GM03348 (cell line): ENCODE measurements around the gene SHISA5.
"Not testable (repeated sequence)": the region's sequence is repeated elsewhere in the genome, so short reads cannot be mapped to it uniquely, and the experiment has no call there.

Experiments used
- DNase-seq: peaks from one replicate; pipeline ENCODE4 v3.0.0; 2012; ENCODE audit warnings: low spot score

The SHISA5 gene, protein sequence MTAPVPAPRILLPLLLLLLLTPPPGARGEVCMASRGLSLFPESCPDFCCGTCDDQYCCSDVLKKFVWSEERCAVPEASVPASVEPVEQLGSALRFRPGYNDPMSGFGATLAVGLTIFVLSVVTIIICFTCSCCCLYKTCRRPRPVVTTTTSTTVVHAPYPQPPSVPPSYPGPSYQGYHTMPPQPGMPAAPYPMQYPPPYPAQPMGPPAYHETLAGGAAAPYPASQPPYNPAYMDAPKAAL

DNA sequence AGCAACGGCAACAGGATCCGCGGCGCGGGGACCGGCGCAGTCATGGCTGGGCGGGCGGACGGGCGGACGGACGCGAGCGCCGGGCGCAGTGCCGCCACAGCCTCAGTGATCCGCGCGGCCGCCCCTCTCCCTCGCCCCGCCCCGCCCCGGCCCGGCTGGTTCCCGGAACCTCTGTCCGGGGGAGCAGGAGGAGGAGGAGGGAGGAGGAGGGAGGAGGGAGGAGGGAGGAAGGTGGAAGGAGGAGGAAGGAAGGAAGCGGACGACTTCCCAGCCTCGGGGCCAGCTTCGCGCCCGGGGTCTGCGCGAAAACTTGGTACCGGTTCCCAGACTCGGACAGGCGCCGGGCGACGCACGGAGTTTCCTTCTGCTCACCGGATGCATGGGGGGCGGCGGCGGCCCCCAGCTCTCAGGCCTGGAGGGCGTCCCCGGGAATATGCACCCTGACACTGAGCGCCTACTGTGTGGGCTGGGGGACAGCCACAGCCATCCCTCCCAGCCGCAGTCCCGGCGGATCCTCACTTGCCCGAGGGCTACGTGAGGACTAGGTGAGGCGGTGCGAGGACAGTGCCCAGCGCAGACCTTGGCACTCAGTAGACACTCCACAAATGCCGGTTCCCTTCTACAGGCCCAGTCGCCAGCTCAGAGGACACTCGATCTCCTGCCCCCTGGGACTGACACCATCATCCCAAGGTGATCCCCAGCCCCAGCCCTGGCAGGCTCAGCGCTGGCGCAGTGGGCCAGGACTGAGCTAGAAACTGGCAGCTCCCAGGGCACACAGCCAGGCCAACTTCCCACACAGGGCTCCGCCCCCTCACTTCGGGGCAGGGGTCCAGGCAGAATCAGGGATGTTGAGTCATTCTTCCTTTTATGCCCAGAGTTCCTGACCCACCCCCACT is at the start of gene SHISA5:
Gene SHISA5 (minus strand): TSS at position 124 of the 896 bp plus-strand sequence. CDS start 80 bp downstream, at position 44.
- peak; percentile 90 for DNase-seq

DNA sequence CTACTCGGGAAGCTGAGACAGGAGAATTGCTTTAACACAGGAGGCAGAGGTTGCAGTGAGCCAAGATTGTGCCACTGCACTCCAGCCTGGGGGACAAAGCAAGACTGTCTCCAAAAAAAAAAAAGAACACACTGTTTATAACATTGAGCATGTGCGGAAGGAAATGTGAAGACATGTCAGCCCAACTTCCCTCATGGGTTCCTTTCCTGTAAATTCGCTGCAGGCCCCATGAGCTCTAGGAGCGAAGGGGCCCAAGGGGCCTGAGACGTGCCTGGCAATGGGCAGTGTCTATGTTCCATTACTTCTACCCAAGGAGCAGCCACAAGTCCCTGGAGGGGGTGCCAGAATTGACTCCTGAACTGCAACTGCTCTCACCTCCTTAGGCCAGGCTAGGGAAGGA is 49.4 kb upstream of the SHISA5 start:
- no peak for DNase-seq

DNA sequence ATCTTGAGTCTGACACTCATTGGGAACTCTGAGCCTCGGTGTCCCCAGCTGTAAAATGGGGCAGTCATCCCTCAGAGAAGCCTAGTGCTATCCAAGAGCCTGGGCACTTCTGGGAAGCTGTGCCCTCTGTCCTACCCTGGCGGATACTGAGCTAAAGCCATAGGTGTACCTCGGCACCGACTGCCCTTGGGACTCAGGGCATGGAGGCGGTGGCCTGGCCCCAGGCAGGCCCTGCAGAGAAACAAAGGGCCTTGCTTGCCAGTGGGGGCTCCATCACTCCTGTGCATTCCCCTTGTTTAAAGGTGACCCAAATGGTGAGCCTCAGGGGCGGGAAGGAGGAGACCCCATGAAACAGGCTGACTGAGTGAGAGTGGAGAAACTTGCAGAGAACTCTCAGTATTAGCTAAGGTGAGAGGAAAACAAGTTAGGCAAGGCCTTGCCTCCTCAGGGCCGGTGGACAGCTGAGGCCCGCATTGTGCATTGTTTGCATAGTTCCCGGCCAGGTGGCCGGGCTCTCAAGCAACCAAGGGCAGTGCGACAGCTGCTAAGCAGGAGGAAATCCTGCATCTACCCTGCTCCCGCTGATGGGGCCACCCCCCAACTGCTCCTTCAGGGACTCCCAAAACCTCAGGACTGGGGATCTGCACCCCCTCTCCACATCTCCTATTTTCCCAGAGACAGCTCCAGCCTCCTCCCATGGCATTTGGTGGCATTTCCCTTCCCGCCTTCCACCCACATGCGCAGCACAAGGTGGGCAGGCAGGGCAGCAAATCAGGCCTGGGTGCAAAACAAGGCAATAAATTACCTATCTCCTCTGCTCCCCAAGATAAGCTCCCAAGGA is 48.4 kb upstream of the SHISA5 start:
- DNase-seq, result no peak

DNA sequence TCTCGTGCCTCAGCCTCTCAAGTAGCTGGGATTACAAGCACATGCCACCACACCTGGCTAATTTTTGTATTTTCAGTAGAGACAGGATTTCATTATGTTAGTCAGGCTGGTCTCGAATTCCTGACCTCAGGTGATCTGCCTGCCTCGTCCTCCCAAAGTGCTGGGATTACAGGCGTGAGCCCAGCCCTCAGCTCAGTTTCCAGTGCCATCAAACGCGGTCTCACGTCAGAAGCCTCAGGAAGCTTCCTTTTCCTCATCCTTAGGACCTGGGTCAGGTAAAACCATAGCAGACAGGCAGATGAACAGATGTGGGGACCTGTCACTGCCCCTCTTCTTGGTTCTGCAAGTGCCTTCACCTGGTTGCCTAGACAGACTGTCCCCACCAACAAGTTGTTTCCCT is 47.7 kb upstream of the SHISA5 start:
- DNase-seq, result not testable (repeated sequence)

DNA sequence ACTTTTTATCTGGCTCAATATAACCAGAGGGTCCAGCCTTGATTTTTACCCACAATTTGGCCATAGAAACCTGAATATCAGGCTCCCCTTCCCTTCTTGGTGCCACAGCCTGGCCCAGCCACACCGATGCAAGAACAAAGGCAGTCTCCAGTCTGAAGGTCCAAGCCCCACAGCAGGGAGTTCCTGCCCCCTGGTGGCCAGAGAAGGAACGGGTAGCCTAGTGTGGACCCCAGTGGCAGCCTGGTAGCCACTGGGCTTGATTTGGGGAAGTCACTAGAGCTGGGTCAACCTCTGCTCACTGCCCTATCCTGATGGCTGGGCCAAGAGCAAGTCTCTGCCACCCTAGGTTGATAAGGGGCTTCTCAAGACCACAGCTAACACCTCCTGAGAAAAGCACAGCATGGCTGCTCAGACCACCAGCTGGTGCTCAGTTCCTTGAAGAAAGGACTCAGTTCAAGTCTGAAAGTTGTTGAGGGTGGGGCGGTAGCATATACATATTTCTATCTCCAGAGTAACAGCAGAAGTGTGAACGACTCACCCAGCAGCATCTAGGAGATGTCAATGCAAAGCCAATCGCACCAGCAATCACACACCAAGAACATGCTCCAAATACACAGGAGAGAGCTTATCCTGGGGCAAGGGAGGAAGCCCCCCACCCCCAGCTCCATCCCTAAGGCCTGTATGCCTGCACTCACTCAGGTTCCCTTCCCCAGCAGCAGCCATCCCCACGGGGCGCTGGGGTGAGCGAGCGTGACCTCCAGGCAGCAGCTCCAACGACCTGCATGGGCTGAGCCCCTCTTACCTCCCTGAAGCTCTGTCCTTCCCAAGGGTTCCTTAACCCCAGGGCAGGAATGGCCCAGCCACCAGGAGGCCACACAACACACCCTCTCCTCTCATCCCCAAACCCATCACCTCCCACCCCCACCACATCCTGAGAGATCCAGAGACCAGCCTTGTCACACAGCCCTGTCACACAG is 45.0 kb upstream of the SHISA5 start:
- DNase-seq, result peak; percentile 91

DNA sequence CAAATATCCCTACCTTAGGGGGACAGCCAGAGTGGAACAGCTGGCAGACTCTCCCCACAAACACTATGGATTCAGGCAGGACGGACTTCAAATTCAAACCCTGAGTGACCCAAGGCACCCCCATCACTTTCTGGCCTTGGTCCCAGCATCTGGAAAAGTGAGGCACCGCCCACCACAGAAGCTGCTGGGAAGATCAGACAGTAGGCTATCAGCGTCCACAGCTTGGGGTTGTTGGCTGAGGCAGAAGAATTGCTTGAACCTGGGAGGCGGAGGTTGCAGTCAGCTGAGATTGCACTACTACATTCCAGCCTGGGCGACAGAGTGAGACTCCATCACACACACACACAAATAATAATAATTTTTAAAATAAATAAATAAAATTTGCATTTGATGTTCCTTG is 44.2 kb upstream of the SHISA5 start:
- no peak for DNase-seq

DNA sequence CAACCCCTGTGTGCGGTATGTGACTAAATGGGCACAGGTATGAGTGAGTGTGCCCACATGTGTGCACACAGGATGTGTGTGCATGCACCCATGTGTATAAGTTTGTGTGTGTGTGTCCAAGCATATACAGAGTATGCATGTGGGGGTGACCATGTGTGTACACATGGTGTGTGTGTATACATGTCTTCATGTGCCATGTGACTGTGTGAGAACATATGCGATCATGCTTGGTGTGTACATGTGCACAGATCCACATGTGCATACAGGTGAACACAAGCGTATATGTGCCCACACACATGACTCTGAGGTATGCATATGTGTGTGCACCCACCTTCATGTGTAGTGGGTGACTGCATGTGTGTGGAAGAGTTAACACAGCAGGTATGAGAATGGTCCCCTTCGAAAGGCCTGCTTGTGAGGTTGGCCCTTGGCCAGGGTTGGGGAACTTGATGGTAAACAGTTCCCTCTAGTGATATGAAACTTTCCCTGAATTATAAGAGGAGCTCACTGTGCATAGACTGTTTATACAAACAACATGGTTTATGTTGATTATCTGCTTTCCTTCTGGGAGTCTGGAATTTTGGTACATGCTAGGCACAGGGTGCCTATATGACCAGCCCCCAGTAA is 42.3 kb upstream of the SHISA5 start:
- no peak for DNase-seq

DNA sequence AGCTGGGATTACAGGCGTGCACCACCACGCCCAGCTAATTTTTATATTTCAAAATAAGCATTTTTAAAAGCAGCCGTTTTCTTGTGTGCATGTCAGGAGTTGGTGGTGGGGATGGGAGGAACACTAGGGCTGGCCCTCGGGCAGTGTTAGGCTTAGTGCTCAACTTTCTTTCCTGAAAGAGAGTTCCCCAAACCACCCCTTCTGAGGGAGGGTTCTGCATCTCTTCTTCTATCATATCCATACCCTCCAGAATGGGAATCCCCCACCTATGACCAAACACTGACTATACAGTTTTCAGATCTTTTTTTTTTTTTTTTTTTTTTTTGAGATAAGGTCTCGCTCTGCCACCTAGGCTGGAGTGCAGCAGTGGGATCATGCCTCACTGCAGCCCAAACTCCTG is 40.2 kb upstream of the SHISA5 start:
- no peak for DNase-seq

DNA sequence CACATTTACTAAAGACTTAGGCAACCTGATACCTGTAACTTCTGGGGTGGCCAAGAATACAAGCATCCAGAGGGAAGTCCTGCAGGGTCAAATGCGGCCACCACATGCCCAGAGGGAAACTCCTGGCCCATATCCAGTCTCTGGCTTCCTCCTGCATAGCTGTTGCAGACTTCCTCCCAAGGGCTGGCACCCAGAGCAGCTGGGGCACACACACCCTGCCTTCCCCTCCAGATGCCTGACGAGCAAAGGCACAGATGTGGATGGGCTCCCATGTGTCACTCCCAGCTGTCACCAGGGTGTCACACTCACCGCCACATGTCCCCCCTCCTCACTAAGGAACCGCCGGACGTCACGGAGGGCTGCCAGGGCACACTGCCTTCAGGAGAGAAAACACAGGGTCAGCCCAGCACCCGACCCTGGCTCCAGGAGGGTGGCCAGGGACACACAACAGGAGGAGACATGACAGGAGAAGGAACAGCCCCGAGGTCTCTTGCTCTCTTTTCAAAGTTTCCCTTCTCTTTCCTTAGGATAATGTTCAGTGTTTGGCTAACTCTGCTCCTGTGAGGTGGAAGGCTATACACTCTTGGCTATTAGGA is 39.4 kb upstream of the SHISA5 start:
- DNase-seq, result peak; percentile 46

DNA sequence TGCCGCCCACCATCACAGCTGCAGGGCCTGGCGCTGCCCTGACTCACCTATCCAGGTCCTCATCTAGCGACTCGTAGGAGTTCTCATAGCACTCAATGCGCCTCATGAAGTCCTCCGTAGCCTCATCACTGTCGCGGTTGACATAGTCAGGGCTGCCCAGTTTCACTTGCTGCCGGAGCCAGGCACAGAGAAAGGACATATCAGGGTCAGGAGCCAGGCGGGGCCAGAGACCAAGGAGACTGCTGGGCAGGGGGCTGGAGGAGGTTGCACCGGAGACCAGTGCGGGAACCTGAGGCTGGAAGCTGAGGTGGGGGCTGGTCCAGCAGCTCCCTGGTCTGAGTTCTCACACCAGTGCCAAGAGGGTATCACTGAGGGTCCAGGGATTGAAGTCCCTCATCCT is 34.5 kb upstream of the SHISA5 start:
- no peak for DNase-seq

DNA sequence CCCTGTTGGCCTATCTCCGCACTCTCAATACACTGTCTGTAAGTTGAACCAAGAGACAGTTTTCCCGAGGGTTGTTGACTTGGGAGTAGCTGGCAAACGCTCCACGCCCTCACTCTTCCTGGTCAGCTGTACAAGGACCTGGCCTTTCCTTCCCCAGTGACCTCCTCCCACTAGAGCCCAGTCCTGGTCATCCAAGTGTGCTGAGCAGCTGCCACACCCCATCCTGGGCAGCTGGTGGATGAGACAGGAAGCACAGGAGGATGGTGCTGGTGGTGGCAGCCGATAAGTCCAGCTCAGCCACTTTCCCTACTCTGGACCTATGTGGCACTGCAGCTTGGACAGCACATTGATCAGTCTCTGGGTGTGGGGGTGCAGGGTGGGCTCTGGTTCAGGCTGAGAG is 32.8 kb upstream of the SHISA5 start:
- no peak for DNase-seq

DNA sequence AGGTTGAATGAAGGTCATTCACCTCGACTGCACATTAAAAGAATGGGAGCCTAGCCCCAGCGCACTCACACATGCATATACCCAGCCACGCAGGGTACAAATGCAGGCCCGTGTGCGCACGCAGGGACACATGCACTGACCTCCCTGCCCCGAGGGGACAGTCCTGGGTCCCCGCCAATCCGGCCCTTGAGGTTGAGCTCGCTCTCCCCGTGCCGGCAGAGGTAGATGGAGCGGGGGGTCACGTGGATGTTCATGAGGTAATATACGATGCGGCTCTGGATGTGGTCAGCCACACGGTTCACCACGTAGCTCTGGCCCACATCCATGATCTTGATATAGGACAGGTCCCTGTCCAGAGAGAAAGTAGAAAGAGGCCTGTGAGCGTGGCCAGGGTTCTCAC is 32.1 kb upstream of the SHISA5 start:
- no peak for DNase-seq

DNA sequence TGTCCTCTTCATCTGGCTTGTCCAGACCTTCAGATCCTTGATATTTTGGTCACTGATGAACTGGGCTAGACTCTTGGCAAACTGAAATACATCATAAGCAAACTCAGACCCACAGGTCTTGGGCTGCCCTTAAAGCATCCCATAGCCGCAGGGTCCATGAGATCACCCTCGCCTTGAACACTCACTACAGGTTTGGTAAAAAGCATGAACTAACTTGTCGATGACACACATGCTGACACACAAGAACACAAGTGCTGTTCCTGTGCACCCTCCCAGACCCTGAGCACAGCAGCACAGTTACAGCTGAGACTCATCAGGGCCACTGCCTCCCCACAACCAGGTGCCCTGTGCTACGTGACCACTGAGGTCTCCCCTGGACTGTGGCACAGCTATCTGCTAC is 31.6 kb upstream of the SHISA5 start:
- no peak for DNase-seq

DNA sequence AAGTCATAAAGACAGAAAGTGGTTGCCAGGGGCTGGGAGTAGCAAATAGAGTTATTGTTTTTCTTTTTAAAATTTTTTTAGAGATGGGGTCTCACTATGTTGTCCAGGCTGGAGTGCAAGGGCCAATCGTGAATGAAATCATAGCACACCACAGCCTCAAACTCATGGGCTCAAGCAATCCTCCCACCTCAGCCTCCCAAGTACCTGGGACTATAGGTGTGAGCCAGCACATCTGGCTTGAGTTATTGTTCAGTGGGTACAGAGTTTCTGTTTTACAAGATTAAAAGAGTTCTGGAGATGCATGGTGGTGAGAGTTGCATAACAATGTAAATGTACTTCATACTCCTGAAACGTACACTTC is 29.0 kb upstream of the SHISA5 start:
- DNase-seq, result no peak

DNA sequence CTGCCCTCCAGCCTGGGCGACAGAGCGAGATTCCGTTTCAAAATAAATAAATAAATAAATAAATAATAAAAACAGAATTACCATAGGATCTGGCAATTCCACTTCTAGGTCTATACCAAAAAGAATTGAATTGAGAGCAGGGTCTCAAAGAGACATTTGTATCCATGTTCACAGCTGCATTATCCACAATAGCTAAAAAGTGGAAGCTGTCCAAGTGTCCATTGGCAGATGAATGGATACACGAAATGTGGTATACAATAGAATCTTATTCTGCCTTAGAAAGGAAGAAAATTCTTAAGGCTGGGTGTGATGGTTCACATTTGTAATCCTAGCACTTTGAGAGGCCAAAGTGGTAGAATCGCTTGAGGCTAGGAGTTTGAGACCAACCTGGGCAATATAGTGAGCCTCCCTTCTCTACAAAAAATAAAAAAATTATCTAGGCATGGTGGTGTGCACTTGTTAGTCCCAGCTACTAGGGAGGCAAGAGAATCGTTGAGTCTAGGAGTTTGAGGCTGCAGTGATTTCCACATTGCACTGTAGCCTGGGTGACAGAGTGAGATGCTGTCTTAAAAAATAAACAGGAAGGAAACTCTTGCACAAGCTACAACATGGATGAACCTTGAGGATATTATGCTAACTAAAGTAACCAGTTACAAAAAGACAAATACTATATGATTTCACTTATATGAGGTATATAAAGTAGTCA is 28.4 kb upstream of the SHISA5 start:
- no peak for DNase-seq

DNA sequence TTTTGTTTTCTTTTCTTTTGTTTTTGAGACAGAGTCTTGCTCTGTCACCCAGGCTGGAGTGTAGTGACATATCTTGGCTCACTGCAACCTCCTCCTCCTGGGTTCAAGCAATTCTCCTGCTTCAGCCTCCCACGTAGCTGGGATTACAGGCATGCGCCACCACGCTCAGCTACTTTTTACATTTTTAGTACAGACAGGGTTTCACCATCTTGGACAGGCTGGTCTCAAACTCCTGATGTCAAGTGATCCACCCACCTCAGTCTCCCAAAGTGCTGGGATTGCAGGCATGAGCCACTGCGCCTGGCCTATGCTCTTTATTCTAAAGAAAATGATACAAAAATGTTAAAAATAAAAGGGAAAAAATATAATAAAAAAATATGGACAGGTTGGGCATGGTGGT is 26.7 kb upstream of the SHISA5 start:
- not testable (repeated sequence) for DNase-seq

DNA sequence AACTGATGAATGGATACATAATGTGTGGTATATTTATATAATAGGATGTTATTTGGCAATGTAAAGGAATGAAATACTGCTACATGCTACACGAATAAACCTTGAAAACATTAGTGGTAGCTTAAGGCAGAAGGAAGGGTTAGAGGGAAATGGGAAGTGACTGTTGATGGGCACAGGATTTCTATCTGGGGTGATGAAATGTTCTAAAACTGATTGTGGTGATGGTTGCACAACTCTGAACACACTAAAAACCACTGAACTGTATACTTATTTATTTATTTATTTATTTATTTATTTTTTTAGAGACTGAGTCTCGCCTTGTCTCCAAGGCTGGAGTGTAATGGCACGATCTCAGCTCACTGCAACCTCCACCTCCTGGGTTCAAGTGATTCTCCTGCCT is 24.8 kb upstream of the SHISA5 start:
- no peak for DNase-seq

DNA sequence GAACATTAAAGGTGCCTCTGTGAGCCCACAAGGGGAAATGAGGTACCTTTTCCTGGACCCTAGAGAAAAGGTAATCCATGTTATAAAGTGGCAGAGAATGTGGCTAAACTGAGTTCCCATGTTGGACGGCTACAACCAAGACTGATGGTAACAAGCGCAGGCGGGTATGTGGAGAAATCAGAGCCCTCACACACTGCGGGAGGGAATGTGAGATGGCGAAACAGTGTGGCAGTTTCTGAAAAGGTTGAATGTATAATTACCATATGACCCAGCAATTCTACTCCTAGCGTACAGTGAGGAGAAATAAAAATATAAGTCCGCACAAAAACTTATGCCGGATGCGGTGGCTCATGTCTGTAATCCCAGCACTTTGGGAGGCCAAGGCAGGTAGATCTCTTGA is 24.1 kb upstream of the SHISA5 start:
- DNase-seq, result no peak

DNA sequence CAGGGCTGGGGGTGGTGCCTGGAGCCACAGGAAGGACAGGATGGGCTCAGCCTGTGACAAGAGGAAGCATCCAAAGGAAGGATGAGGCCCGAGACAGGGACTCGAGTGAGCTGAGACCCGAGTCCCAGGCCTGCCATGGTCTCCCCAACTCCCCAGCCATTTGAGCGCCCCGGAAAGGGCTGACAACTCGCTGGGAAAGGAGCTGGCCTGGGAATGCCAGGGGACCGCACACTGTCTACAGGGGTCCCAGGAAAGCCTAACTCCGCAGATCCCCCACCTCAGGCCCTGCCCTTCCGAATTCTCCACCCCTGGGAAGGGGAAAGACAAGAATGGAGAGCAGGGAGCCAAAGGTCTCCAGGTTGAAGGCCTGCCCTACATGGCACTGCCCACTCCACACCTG is 21.0 kb upstream of the SHISA5 start:
- DNase-seq, result no peak

DNA sequence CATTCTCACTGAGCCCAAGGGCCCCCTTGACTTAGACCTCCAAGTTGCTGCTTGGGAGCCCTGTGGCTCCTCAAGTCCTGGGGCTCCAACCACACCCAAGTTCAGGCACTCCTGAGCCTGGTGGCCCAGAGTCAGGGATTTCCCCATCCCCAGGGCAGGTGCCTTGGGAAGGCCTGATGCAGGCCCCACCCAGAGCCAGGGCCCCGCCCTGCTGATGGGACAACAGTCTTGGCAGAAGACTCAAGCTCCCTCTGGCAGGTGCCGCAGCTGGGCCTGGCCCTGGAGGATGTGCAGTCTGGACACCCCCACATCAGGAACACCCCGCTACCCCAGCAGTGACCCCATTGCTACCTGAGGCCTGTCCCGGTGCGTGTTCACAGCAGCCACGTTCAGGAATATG is 17.7 kb upstream of the SHISA5 start:
- DNase-seq, result no peak
